ENCODE data around the gene CHCHD10.

GRCh38 chr22:23782252-23782651 lies 14.5 kb upstream of the CHCHD10 start:
- TF ChIP-seq CTCF (IDR thresholded peaks at IDR 0.05) (no peak), POLR2AphosphoS5 (IDR thresholded peaks at IDR 0.05) (no peak), POLR2A (IDR thresholded peaks at IDR 0.05; ENCODE audit: low read depth) (no peak)
